CD4-positive, alpha-beta T cell treated with Interleukin-21 for 1 hour (primary cell): ENCODE measurements around the gene USP9X.
"Not testable (repeated sequence)": the region's sequence is repeated elsewhere in the genome, so short reads cannot be mapped to it uniquely, and the experiment has no call there.

ENCODE experiments used
- DNase-seq: peaks from one replicate; pipeline ENCODE4 v3.0.0-alpha.2; 2020

The USP9X gene

GRCh38 chrX:41084893-41085511 is at the start of gene USP9X:
TSS of gene USP9X (plus strand) at chrX:41085445. CDS start at chrX:41123629, 38,184 bp downstream.
- DNase-seq: peak; percentile 92

GRCh38 chrX:41035582-41035981 is 49.7 kb upstream of the USP9X start:
- no peak for DNase-seq

DNA sequence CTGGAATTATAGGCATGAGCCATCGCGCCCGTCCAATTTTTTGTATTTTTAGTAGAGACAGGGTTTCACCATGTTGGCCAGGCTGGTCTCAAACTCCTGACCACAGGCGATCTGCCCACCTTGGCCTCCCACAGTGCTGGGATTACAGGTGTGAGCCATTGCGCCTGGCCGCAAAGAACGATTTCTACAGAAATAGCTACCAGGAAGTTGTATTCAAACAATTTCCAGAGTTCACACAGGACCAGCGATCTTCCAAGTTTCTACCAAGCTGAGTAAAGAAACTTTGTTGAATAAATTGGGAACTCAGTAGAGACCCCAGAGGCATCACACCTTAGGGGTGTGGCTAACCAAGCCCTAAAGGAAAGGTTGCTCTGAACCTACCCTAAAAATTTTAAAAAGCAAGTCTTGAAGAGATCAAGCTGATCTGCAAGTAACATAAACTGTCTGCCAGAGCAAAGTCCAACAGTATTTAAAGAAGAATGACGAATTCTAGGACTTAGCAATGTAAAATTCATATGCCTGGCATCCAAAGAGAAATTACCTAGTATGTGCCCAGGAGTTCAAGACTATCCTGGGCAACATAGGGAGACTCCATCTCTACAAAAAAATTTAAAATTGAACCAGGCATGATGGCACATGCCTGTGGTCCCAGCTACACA is 48.4 kb upstream of the USP9X start:
- no peak for DNase-seq

GRCh38 chrX:41043196-41043595 is 42.0 kb upstream of the USP9X start:
- no peak for DNase-seq

GRCh38 chrX:41043674-41044345 is 41.4 kb upstream of the USP9X start:
- no peak for DNase-seq

- no peak for DNase-seq
These were observed 39.2 kb upstream of the USP9X start for GRCh38 chrX:41045960-41046567.

DNA sequence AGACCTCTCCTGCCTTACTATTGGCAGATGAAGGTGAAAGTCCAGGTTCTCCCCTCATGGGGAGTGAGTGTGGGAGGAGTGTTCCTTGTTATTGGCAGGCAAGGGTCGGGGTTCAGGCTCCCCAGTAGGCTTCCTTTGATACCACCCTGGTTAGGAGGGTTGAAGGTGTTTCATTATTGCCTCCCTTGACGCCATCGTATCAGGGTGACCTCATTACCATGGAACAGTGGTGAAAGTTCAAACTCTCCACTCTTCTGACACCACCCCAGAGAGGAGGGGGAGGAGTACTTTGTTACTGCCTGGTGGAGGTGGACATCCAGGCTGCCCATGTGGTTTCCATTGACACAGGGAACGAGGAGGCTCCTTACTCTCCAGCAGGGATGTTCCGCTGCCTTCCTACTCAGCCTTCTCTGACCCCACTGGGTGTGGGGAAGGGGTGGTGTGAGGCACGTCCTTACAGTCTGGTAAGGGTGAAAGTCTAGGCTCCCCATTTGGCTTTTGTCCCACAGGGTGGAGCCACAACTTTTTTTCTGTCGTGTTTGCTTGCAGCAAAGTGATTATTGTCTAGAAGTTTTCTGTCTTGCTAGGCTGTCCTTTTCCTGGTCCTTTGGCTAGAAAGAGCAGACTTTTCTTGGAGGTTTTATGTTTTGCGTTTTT is 37.2 kb upstream of the USP9X start:
- DNase-seq: no peak

DNA sequence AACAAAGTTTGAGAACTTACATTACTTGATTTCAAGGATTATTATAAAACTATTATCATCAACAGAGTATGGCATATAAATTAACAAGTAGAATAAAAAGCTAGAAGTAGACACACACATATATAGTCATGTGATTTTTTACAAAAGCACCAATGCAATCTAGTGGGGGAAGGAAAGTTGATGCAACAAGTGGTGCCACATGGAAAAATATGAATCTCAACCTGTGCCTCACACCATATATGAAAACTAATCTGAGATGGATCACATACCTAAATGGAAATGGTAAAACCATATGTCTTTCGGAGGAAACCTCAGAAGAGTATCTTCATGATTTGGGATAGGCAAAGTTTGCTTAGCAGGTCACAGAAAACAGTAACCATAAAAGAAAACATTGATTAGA is 34.9 kb upstream of the USP9X start:
- no peak for DNase-seq

DNA sequence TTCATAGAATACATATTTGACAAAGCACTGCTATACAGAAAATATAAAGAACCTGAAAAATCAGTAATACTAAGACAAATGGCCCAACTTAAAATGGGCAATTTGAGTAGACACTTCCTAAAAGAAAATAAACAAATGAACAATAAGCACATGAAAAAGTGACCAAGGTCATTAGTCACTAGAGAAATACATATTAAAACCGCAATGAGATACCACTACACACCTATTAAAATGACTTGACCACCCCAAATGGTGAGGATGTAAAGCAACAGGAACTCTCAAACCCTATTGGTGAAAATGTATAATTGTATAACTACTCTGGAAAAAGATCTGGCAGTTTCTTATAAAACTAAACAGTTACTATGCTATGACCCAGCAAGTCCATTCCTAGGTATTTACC is 34.0 kb upstream of the USP9X start:
- DNase-seq: no peak

DNA sequence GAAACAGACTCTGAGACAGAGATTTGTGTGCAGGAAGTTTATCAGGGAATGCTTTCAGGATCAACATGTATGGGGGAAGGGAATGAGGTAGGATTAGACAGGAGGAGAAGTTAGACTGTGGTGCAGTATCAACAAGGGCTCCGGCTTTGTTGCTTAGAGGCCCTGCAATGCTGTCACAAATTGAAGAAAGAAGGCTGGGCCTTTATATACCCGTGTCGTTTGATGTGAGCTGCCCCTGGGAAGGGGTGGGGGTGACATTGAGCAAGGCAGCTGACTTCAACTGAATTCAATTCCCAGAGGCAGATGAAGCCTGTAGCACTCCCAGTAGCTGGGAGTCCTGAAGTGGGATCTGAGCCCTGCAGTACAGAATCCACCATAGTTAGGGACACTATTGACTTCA is 29.5 kb upstream of the USP9X start:
- no peak for DNase-seq

DNA sequence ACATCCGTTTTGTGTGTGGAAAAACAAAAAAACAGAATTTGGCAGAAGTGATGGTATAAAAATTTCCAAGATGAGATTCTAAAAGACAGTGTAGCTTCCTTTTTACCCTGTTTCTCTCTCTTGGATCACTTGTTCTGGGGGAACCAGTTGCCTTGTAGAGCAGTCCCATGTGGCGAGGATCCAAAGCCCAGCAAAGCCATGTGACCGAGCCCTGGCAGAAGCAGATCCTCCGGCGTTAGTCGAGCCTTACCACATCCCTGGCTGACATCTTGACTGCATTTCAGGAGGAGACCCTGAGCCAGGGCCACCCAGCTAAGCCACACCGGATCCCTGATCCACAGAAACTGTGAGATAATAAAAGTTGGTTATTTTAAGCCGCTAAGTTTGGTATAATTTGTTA is 22.0 kb upstream of the USP9X start:
- not testable (repeated sequence) for DNase-seq

- no peak for DNase-seq
These were observed 21.2 kb upstream of the USP9X start for GRCh38 chrX:41064018-41064417.

DNA sequence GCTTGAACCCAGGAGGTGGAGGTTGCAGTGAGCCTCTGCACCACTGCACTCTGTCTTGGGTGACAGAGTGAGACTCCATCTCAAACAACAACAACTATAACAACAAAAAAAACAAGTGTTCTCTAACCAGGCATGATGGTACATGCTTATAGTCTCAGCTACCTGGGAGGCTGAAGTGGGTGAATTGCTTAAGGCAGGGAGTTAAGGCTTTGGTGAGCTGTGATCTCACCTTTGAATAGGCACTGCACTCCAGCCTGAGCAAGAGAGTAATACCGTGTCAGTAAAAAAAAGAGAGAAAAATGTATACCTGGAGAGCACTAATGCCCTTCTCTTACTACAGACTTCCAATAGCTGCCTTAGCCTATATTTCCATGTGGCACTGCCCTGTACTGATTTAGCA is 18.9 kb upstream of the USP9X start:
- DNase-seq: no peak

- no peak for DNase-seq
These were observed 18.3 kb upstream of the USP9X start for GRCh38 chrX:41066969-41067368.

DNA sequence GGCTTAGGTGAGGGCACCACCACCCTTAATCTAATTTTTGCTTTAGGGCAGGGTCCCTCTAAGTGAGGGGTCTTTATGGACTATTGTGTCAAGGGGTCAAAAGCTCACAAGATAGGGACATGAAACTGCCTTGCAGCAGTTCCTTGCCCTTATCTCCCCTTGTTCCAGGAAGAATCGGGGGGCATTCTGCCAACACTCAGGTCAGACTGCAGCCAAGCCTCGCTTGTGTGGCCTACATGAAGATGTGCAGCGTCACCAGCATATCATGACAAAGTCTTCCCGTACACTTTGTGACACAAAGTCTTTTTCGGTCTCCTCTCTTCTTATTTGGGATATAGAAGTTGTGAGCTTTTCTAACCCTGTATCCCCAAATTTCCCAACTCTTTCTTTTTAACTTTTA is 17.5 kb upstream of the USP9X start:
- DNase-seq: no peak

GRCh38 chrX:41076742-41077141 is 8.5 kb upstream of the USP9X start:
- no peak for DNase-seq

DNA sequence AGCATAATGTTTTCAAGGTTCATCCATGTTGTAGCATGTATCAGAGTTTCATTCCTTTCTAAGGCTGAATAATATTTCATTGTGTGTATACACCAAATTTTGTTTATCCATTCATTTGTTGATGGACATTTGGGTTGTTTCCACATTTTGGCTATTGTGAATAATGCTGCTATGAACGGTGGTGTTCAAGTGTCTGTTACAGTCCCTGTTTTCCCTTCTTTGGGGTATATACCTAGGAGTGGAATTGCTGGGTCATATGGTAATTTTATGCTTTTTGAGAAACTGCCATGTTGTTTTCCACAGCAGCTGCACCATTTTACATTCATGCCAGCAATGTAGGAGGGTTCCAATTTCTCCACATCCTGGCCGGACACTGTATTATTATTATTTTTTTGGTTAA is 3.4 kb upstream of the USP9X start:
- DNase-seq: no peak

DNA sequence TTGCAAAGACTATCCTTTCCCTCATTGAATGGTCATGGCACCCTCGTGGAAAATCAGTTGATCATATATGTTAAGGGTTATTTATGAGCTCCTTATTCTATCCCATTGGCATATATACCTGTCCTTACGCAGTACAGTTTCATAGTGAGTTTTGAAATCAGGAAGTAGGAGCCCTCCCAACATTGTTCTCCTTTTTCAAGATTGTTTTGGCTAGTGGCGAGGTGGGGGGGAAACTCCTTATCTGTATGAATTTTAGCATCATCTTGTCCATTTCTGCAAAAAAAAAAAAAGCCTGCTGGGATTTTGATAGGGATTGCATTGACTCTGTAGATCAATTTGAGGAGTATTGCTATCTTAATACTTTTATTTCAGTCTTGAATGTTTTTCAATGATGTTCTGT is 2.5 kb upstream of the USP9X start:
- DNase-seq: no peak

- peak; percentile 95 for DNase-seq
These were observed 977 bp upstream of the USP9X start for GRCh38 chrX:41084044-41084892.

GRCh38 chrX:41085512-41085877 is 250 bp downstream of the USP9X start:
- DNase-seq: peak; percentile 60

- peak; percentile 59 for DNase-seq
These were observed 807 bp downstream of the USP9X start for GRCh38 chrX:41085878-41086626.

- no peak for DNase-seq
These were observed 1.3 kb downstream of the USP9X start for GRCh38 chrX:41086627-41086932.
